ENCODE results near the gene CDH8. TPM values are rescaled to one million over a fixed set of nuclear protein-coding genes. Genes with fewer than 3 reads are reported as not detected.

CDH8 gene
- total and polyA plus RNA-seq, 9 donors: 0.42 to 2.9 (median 1.5) TPM

DNA sequence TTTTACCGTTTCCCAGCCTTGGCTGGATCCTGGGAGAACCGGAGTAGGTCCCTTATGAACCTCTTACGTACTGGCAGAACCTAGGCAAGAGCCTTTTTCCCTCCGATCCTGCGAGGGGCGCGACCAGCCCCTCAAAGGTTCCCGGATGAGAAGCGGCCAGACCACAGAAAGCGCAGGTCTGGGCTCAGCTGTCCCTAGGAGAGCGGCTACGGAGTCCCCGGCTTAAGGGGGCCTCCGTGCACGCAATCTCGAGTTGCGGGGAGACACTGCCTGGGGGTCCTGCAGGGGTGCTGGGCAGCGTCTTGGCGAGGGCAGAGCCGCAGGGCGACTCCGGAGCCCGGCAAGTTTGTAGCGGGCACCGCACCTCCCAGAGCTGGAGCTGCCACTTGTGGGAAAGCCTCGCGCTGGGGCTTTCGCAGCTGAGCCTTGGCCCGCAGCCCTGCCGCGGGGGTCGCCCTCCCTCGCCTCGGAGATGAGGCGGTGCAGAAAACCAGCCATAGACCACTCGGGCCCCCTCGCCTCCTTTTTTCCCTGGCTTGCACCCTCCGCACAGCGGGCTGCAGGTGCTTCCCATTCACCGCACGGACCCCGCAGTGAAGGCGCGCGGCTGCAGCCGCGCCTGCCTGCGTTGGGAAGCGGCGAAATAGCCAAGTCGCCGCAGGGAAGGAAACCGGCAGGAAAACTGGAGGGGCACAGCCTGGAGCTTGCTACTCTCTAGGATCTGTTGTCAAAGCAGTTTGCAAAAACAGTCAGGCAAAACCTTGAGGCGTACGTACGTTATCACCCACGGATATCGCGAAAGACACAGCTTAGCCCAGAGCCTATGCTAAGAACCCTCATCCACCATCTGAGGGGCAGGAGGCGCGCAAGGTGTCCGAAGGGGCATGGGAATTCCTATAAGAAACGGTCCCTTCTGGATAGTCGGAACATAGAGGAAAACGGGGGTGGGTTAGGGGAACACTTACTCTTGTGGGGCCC lies 834 bp downstream of the CDH8 start:
- TF ChIP-seq EP300 (IDR thresholded peaks at IDR 0.05): no peak
- TF ChIP-seq POLR2A (IDR thresholded peaks at IDR 0.05): no peak
- TF ChIP-seq, protein P1, sequence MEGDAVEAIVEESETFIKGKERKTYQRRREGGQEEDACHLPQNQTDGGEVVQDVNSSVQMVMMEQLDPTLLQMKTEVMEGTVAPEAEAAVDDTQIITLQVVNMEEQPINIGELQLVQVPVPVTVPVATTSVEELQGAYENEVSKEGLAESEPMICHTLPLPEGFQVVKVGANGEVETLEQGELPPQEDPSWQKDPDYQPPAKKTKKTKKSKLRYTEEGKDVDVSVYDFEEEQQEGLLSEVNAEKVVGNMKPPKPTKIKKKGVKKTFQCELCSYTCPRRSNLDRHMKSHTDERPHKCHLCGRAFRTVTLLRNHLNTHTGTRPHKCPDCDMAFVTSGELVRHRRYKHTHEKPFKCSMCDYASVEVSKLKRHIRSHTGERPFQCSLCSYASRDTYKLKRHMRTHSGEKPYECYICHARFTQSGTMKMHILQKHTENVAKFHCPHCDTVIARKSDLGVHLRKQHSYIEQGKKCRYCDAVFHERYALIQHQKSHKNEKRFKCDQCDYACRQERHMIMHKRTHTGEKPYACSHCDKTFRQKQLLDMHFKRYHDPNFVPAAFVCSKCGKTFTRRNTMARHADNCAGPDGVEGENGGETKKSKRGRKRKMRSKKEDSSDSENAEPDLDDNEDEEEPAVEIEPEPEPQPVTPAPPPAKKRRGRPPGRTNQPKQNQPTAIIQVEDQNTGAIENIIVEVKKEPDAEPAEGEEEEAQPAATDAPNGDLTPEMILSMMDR (IDR thresholded peaks at IDR 0.05): no peak
- peak in 2 of 5 donors; percentile 22 to 35 for DNase-seq
- H3K27ac ChIP-seq: no peak overlapping the region
- no peaks in the 10 kb centered on the region for H3K36me3 ChIP-seq
- H3K4me3 ChIP-seq: no peak overlapping the region
- intact Hi-C loops (cut with DNase I): no loop called here
- no peaks in the 10 kb centered on the region for H3K4me1 ChIP-seq (ENCODE audit: insufficient read depth)
- no peaks in the 10 kb centered on the region for H3K27me3 ChIP-seq
- H3K9me3 ChIP-seq: no peaks in the 10 kb centered on the region
- 0 to 1% (median 0%) methylated on average over 62 to 65 of the region's 65 CpGs for WGBS, 3 donors

DNA sequence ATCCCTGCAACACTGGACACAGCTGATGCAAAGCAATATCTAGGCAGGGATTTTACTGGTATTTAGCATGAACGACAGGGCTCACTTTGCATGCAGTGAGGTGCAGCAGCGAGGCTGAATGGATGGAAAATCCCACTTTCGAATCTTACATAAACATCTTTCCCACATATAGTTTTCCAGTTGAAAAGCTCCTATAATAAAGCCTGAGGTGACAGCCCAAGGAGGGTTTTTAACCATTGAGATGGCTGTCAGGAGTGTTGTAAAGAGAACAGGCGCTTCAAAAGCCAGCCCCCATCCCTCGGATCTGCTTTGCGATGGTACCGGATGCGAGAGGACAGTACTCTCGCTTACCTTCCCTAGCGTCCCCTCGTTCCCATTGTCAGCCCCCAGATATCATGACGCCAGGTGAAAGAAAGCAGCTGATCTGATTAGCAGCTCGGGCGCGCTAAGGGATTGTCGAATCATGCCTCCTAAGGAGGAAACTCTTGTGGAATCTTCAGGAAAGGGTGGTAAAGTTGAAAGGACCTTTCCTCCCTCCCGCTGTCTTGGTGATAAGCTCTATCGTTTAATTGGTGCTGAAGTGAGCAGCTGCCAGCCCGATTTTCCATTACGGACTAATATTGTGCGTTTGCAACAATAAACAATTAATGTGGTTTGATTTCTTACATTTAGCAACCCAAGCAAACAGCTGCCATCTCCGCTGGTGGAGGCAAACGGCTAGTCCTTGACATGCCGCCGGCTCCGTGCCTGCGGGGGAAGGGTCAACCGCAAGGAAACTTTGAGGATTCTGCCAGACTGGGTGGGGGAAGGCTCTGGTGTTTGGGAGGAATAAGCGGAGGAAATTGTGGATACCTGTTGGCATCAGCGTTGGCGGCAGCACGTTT lies 1.8 kb downstream of the CDH8 start:
- no peak overlapping the region for H3K4me3 ChIP-seq
- H3K27ac ChIP-seq: no peak overlapping the region
- TF ChIP-seq, protein P1 (IDR thresholded peaks at IDR 0.05): no peak
- TF ChIP-seq POLR2A (IDR thresholded peaks at IDR 0.05): no peak
- TF ChIP-seq EP300 (IDR thresholded peaks at IDR 0.05): no peak

GRCh38 chr16:62033065-62033464 lies 3.2 kb downstream of the CDH8 start:
- Histone ChIP-seq H3K27ac (no peak overlapping the region), H3K36me3 (no peaks in the 10 kb centered on the region), H3K4me3 (no peak overlapping the region), H3K9me3 (no peaks in the 10 kb centered on the region), H3K4me1 (ENCODE audit: insufficient read depth) (no peaks in the 10 kb centered on the region), H3K27me3 (no peaks in the 10 kb centered on the region)
- TF ChIP-seq POLR2A (IDR thresholded peaks at IDR 0.05): no peak
- TF ChIP-seq EP300 (IDR thresholded peaks at IDR 0.05): no peak
- TF ChIP-seq, protein P1 (IDR thresholded peaks at IDR 0.05): no peak
- intact Hi-C loops (cut with DNase I): no loop called here
- DNase-seq: no peak
- WGBS, 3 donors: 78 to 93% (median 79%) methylated on average over 1 of the region's 1 CpG

More for the DNA sequence above, 1.8 kb downstream of the CDH8 start:
- Histone ChIP-seq H3K36me3 (no peaks in the 10 kb centered on the region), H3K27me3 (no peaks in the 10 kb centered on the region), H3K9me3 (no peaks in the 10 kb centered on the region), H3K4me1 (ENCODE audit: insufficient read depth) (no peaks in the 10 kb centered on the region)
- DNase-seq: no peak
- intact Hi-C loops (cut with DNase I): no loop called here
- 2 to 3% (median 3%) methylated on average over 32 of the region's 32 CpGs for WGBS, 3 donors

DNA sequence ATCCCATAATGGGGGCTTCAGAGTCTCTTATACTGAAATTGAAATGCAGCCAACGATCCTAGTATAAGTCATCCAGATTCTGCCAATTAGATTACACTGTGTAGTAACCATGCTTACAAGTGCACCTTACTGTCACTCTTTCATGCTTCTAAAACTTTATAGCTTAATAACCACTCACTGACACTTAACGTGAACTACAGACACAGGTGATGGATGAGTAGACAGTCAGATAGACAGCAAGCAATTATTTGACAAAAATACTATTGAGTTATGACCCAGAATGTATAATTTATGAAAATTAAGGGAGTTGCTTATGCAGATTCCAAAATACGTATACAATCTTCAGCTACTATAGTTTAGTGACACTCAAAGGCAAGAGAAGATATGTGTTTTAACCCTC lies 6.3 kb downstream of the CDH8 start:
- intact Hi-C loops (cut with DNase I): no loop called here
- no peak overlapping the region for H3K4me3 ChIP-seq
- H3K4me1 ChIP-seq (ENCODE audit: insufficient read depth): no peaks in the 10 kb centered on the region
- 65 to 81% (median 71%) methylated on average over 3 of the region's 3 CpGs for WGBS, 3 donors
- no peaks in the 10 kb centered on the region for H3K36me3 ChIP-seq
- no peaks in the 10 kb centered on the region for H3K9me3 ChIP-seq
- no peak overlapping the region for H3K27ac ChIP-seq
- DNase-seq: no peak
- TF ChIP-seq POLR2A (IDR thresholded peaks at IDR 0.05) (no peak), EP300 (IDR thresholded peaks at IDR 0.05) (no peak)
- TF ChIP-seq, protein P1 (IDR thresholded peaks at IDR 0.05): no peak
- no peaks in the 10 kb centered on the region for H3K27me3 ChIP-seq
